PFSK-1 (cell line): ENCODE measurements around the gene MYO5B.

ENCODE experiments used
- FOXP2 ChIP-seq: optimal IDR thresholded peaks from 2 replicates; pipeline ENCODE3; 2011; ENCODE audit warnings: borderline replicate concordance, control low read depth, inconsistent platforms; ENCODE audit not compliant: insufficient read depth; ENCODE audit errors: extremely low read length, extremely low read depth
- POLR2AphosphoS5 ChIP-seq: IDR thresholded peaks from 2 replicates; pipeline ENCODE4 v1.6.1; 2012; ENCODE audit warnings: low read depth, mild to moderate bottlenecking, control low read depth, low read length, moderate library complexity
- SIN3A ChIP-seq: IDR thresholded peaks from 2 replicates; pipeline ENCODE4 v1.6.1; 2012; ENCODE audit warnings: mild to moderate bottlenecking, low read length, moderate library complexity, borderline replicate concordance; ENCODE audit not compliant: insufficient read depth
- TAF1 ChIP-seq: IDR thresholded peaks from 2 replicates; pipeline ENCODE4 v1.6.1; 2012; ENCODE audit warnings: low read length, control low read depth, borderline replicate concordance; ENCODE audit not compliant: insufficient read depth
- TF ChIP-seq, protein P1 (sequence below), 2 experiments: IDR thresholded peaks; 2 replicates each; pipeline versions ENCODE4 v1.6.1 to v1.8.0; 2011 to 2012; ENCODE audit warnings: low read depth in 2 of 2, low read length in 2 of 2, control low read depth in 1 of 2, inconsistent platforms in 1 of 2, mild to moderate bottlenecking in 1 of 2, moderate library complexity in 1 of 2; ENCODE audit not compliant: insufficient read depth in 1 of 2

The MYO5B gene

DNA sequence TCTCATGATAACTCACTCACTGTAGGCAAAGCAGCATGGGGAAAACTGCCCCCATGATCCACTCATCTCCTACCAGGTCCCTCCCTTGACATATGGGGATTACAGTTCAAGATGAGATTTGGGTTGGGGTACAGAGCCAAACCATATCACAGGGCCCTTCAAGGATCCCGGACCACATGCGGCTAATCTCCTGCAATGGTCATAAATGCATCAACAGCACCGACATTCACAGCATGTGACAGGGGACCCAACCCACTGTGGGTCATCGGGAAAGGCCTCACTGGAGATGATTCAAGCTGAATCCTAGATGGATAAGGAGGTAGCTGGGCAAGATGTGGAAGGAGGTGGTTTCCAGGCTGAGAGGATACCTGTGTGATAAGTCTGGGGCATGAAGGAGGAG lies 129.4 kb downstream of the MYO5B start:
- TF ChIP-seq FOXP2 = no peak
- TF ChIP-seq, protein P1, sequence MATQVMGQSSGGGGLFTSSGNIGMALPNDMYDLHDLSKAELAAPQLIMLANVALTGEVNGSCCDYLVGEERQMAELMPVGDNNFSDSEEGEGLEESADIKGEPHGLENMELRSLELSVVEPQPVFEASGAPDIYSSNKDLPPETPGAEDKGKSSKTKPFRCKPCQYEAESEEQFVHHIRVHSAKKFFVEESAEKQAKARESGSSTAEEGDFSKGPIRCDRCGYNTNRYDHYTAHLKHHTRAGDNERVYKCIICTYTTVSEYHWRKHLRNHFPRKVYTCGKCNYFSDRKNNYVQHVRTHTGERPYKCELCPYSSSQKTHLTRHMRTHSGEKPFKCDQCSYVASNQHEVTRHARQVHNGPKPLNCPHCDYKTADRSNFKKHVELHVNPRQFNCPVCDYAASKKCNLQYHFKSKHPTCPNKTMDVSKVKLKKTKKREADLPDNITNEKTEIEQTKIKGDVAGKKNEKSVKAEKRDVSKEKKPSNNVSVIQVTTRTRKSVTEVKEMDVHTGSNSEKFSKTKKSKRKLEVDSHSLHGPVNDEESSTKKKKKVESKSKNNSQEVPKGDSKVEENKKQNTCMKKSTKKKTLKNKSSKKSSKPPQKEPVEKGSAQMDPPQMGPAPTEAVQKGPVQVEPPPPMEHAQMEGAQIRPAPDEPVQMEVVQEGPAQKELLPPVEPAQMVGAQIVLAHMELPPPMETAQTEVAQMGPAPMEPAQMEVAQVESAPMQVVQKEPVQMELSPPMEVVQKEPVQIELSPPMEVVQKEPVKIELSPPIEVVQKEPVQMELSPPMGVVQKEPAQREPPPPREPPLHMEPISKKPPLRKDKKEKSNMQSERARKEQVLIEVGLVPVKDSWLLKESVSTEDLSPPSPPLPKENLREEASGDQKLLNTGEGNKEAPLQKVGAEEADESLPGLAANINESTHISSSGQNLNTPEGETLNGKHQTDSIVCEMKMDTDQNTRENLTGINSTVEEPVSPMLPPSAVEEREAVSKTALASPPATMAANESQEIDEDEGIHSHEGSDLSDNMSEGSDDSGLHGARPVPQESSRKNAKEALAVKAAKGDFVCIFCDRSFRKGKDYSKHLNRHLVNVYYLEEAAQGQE (IDR thresholded peaks at IDR 0.05; ENCODE audit: insufficient read depth in 1 of 2, low read depth in 2 of 2, low read length in 2 of 2) = no peak
- TF ChIP-seq SIN3A = no peak
- TF ChIP-seq POLR2AphosphoS5 = no peak
- TF ChIP-seq TAF1 = no peak

DNA sequence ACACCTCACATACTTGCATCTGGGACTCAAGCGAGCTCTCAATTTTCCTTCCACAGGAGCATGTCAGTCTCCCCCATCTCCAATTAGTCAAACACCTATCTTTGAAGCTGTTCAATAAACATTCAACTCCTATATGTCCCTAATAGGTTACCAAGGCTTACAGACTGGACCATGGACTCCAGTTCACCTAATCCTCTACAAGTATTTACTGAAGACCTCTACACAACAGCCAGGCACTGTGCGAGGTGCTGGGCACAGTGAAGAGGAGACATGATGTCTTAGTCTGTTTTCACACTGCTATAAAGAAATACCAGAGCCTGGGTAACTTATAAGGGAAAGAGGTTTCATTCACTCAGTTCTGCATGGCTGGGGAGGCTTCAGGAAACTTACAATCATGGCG lies 129.9 kb downstream of the MYO5B start:
- TF ChIP-seq TAF1 (no peak), SIN3A (no peak)

DNA sequence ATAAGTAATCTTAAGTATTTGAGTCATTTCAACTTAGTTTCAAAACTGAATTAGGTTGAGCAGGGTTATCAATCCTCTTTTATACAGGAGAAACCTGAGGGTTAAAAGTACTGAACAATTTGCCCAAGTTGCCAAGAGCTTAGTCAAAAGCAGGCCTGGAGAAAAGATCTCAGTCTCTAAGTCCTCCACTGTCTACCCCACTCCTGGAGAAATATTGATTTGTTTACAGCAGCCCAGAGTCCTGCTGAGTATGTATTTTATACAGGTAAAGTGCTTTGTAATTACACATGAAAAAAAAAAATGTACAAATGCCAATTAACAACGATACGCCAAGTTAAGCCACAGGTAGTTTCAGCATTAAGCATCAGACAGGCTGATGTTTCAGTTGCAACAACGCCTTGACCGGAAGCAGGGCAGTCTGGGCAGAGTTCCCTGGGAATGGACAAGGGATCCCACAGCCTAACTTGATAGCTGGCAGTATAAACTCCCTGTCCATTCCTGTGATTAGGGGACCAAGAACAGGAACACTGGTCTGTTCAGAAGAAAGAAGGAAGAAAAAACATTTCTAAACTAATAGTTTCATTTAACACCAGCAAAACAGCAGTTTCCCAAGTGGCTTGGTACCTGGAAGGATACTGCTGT lies 132.9 kb downstream of the MYO5B start:
- TF ChIP-seq POLR2AphosphoS5 (no peak), FOXP2 (no peak), TAF1 (no peak), SIN3A (no peak)
- TF ChIP-seq, protein P1 (IDR thresholded peaks at IDR 0.05; ENCODE audit: insufficient read depth in 1 of 2, low read depth in 2 of 2, low read length in 2 of 2) = no peak

GRCh38 chr18:50060822-50061221 lies 134.1 kb downstream of the MYO5B start:
- TF ChIP-seq, protein P1 (IDR thresholded peaks at IDR 0.05; ENCODE audit: insufficient read depth in 1 of 2, low read depth in 2 of 2, low read length in 2 of 2) = no peak
- TF ChIP-seq FOXP2 (no peak), POLR2AphosphoS5 (no peak), TAF1 (no peak), SIN3A (no peak)

DNA sequence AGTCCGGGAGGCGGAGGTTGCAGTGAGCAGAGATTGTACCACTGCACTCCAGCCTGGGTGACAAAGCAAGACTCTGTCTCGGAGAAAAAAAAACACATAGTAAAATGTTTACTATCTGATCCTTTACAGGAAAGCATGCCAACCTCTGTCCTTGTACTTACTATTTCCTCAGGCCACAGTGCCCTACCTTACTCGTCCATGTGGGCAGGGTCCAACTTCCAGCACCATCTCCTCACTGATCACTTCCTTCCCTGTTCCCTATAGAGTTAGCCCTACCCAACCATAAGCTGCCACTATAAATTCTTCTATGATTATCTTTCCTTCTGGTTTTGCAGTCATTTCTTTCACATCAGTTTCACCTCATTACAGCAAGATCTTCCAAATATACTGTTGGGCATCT lies 136.2 kb downstream of the MYO5B start:
- TF ChIP-seq TAF1 = no peak
- TF ChIP-seq FOXP2 = no peak
- TF ChIP-seq, protein P1 (IDR thresholded peaks at IDR 0.05; ENCODE audit: insufficient read depth in 1 of 2, low read depth in 2 of 2, low read length in 2 of 2) = no peak
- TF ChIP-seq SIN3A = no peak
- no peak for TF ChIP-seq POLR2AphosphoS5
